IMR-90 (cell line): ENCODE data around the gene STOX2. TPM values are rescaled to one million over a fixed set of nuclear protein-coding genes. Genes with fewer than 3 reads are reported as not detected.

ENCODE experiments used
- ATAC-seq: fragments of 200-7000 bp; cut with Tn5 transposase; 2 replicates; pipeline ENCODE4 v1.9.1; 2020; ENCODE audit warnings: low read depth, mild to moderate bottlenecking, moderate library complexity
- BruUV-seq: library from RNA; stranded (reverse); fragments of 400-500 nt; replicated peaks from 2 replicates; lab custom pipeline; 2021; lab: Mats Ljungman, UMichigan
- CTCF ChIA-PET: fragments of 300-600 bp; formaldehyde crosslinking; extraction: SDS; loops from one replicate; lab custom pipeline; 2021; ENCODE audit warnings: antibody characterized with exemption; lab: Yijun Ruan, JAX
- POLR2A ChIA-PET: fragments of 300-600 bp; sonication (Branson Sonifier 250); formaldehyde crosslinking; loops from one replicate; lab custom pipeline; 2022; ENCODE audit warnings: antibody characterized with exemption; ENCODE audit not compliant: unreplicated experiment; lab: Charles Lee
- DNase-seq: peaks from one replicate; pipeline ENCODE4 v3.0.0; 2013
- H2AFZ ChIP-seq: replicated peaks from 2 replicates; pipeline ENCODE3; 2013; ENCODE audit warnings: low read length, mild to moderate bottlenecking; ENCODE audit not compliant: poor library complexity
- H2AK5ac ChIP-seq: 2 replicates; pipeline ENCODE4 v1.6.1; 2013; ENCODE audit warnings: low read depth, low read length, inconsistent platforms
- H2AK9ac ChIP-seq: replicated peaks from 2 replicates; pipeline ENCODE3; 2013; ENCODE audit warnings: mild to moderate bottlenecking, low read depth, low read length, moderate library complexity; ENCODE audit not compliant: poor library complexity
- H2BK120ac ChIP-seq: 2 replicates; pipeline ENCODE4 v1.6.1; 2013; ENCODE audit warnings: low read depth, low read length, inconsistent platforms
- H2BK15ac ChIP-seq: 3 replicates; pipeline ENCODE4 v1.6.1; 2013; ENCODE audit warnings: low read depth, low read length, inconsistent platforms
- H2BK20ac ChIP-seq: 2 replicates; pipeline ENCODE4 v1.6.1; 2013; ENCODE audit warnings: low read depth, mild to moderate bottlenecking, inconsistent platforms, low read length, moderate library complexity
- H2BK5ac ChIP-seq: 2 replicates; pipeline ENCODE4 v1.6.1; 2013; ENCODE audit warnings: mild to moderate bottlenecking, low read depth, low read length, inconsistent platforms; ENCODE audit not compliant: poor library complexity, severe bottlenecking
- H3K14ac ChIP-seq: replicated peaks from 2 replicates; pipeline ENCODE4 v1.6.1; 2013; ENCODE audit warnings: low read depth, low read length, inconsistent platforms
- H3K18ac ChIP-seq: 2 replicates; pipeline ENCODE4 v1.6.1; 2013; ENCODE audit warnings: low read depth, low read length, control low read depth
- H3K23ac ChIP-seq: 2 replicates; pipeline ENCODE4 v1.6.1; 2013; ENCODE audit warnings: low read depth, low read length, inconsistent platforms
- H3K27ac ChIP-seq: 2 replicates; pipeline ENCODE4 v1.5.1; 2013; ENCODE audit warnings: mild to moderate bottlenecking, control low read depth, low read length; ENCODE audit not compliant: insufficient read depth
- H3K27me3 ChIP-seq: 2 replicates; pipeline ENCODE4 v1.6.1; 2013; ENCODE audit warnings: low read length; ENCODE audit not compliant: control insufficient read depth, insufficient read depth
- H3K36me3 ChIP-seq: 2 replicates; pipeline ENCODE4 v1.6.1; 2013; ENCODE audit warnings: low read length, mixed read lengths; ENCODE audit not compliant: control insufficient read depth, insufficient read depth
- H3K4ac ChIP-seq: 2 replicates; pipeline ENCODE4 v1.6.1; 2013; ENCODE audit warnings: low read depth, low read length, inconsistent platforms
- H3K4me1 ChIP-seq: 2 replicates; pipeline ENCODE4 v1.6.1; 2013; ENCODE audit warnings: low read length, mixed read lengths; ENCODE audit not compliant: control insufficient read depth, insufficient read depth
- H3K4me2 ChIP-seq: 2 replicates; pipeline ENCODE4 v1.6.1; 2013; ENCODE audit warnings: low read depth, mild to moderate bottlenecking, control low read depth, low read length, moderate library complexity
- H3K4me3 ChIP-seq: 2 replicates; pipeline ENCODE4 v1.5.1; 2013; ENCODE audit warnings: low read depth, mild to moderate bottlenecking, control low read depth, low read length, moderate library complexity; ENCODE audit not compliant: insufficient read depth
- H3K56ac ChIP-seq: 2 replicates; pipeline ENCODE4 v1.6.1; 2013; ENCODE audit warnings: low read length, inconsistent platforms; ENCODE audit not compliant: insufficient read depth; ENCODE audit errors: extremely low read depth
- H3K79me1 ChIP-seq, 2 experiments: 2 replicates each; pipeline ENCODE4 v1.6.1; 2013; ENCODE audit warnings: low read length in 2 of 2, inconsistent platforms in 1 of 2, low read depth in 1 of 2
- H3K9ac ChIP-seq: 2 replicates; pipeline ENCODE4 v1.6.1; 2013; ENCODE audit warnings: low read depth, low read length, control low read depth
- H3K9me1 ChIP-seq: 2 replicates; pipeline ENCODE4 v1.6.1; 2013; ENCODE audit warnings: low read length, inconsistent platforms; ENCODE audit not compliant: insufficient read depth
- H3K9me3 ChIP-seq: 2 replicates; pipeline ENCODE4 v1.6.1; 2013; ENCODE audit warnings: low read length; ENCODE audit not compliant: control insufficient read depth, insufficient read depth
- H4K20me1 ChIP-seq: 2 replicates; pipeline ENCODE4 v1.6.1; 2013; ENCODE audit warnings: low read length, inconsistent platforms; ENCODE audit not compliant: insufficient read depth
- H4K5ac ChIP-seq: 2 replicates; pipeline ENCODE4 v1.6.1; 2013; ENCODE audit warnings: mild to moderate bottlenecking, low read depth, low read length, control low read depth
- H4K8ac ChIP-seq, 2 experiments: 2 replicates each; pipeline ENCODE4 v1.6.1; 2013; ENCODE audit warnings: low read depth in 2 of 2, low read length in 2 of 2, control low read depth in 1 of 2, inconsistent platforms in 1 of 2
- H4K91ac ChIP-seq: 2 replicates; pipeline ENCODE4 v1.6.1; 2013; ENCODE audit warnings: low read depth, low read length, inconsistent platforms; ENCODE audit not compliant: insufficient read depth
- BHLHE40 ChIP-seq: fragments of 150-350 bp; IDR thresholded peaks from 2 replicates; pipeline ENCODE4 v1.6.1; 2016; ENCODE audit warnings: mild to moderate bottlenecking, low read depth, low read length
- ELK1 ChIP-seq: fragments of 150-350 bp; IDR thresholded peaks from 2 replicates; pipeline ENCODE4 v1.6.1; 2016; ENCODE audit warnings: low read depth, mild to moderate bottlenecking, low read length, moderate library complexity, borderline replicate concordance
- MXI1 ChIP-seq: IDR thresholded peaks from 2 replicates; pipeline ENCODE4 v1.6.1; 2012; ENCODE audit warnings: low read depth, mild to moderate bottlenecking, low read length, moderate library complexity, borderline replicate concordance
- POLR2A ChIP-seq: IDR thresholded peaks from 2 replicates; pipeline ENCODE4 v1.6.1; 2012; ENCODE audit warnings: mild to moderate bottlenecking, low read depth, low read length
- RAD21 ChIP-seq: IDR thresholded peaks from 2 replicates; pipeline ENCODE4 v1.6.1; 2012; ENCODE audit warnings: low read length, improper control_type of control experiment
- RCOR1 ChIP-seq: IDR thresholded peaks from 2 replicates; pipeline ENCODE4 v1.6.1; 2012; ENCODE audit warnings: mild to moderate bottlenecking, low read length, improper control_type of control experiment; ENCODE audit not compliant: insufficient replicate concordance
- RFX5 ChIP-seq: IDR thresholded peaks from 2 replicates; pipeline ENCODE4 v1.8.0; 2012; ENCODE audit warnings: low read depth, mild to moderate bottlenecking, low read length, moderate library complexity
- SMC3 ChIP-seq: fragments of 150-350 bp; IDR thresholded peaks from 2 replicates; pipeline ENCODE4 v1.6.1; 2016; ENCODE audit warnings: low read depth, mild to moderate bottlenecking, antibody characterized with exemption, low read length, moderate library complexity
- USF2 ChIP-seq: fragments of 150-350 bp; IDR thresholded peaks from 2 replicates; pipeline ENCODE4 v1.6.1; 2017; ENCODE audit warnings: mild to moderate bottlenecking, antibody characterized with exemption, low read length, low read depth
- whole genome bisulfite sequencing, 2 experiments: methylation state at CpG; one replicate each; pipeline versions ENCODE4 v1.1.5 to v1.1.7; 2013; ENCODE audit warnings: missing lambda C conversion rate in 2 of 2; ENCODE audit not compliant: insufficient read length in 1 of 2; ENCODE audit errors: extremely low coverage in 2 of 2; 5-methylcytosine and 5-hydroxymethylcytosine counted together
- dilution Hi-C: fragments of 300-500 bp; cut with HindIII; formaldehyde crosslinking; loops from one replicate; pipeline ENCODE4 v1.14.3; 2018; ENCODE audit warnings: low sequenced_read_pairs; ENCODE audit not compliant: unreplicated experiment
- in situ Hi-C: fragments of 300-500 bp; cut with MboI; formaldehyde crosslinking; loops from 3 replicates; pipeline ENCODE4 v1.14.3; 2019; ENCODE audit warnings: low sequenced_read_pairs, inconsistent platforms, mixed read lengths
- intact Hi-C: fragments of 100-400 bp; cut with micrococcal nuclease; formaldehyde crosslinking; loops from 2 replicates; pipeline ENCODE4 v1.10.0; 2022
- polyA plus RNA-seq, 3 experiments: library from polyadenylated mRNA; depleted of rRNA; stranded (reverse); fragments of >200 nt; gene quantifications; 2 replicates each; pipeline ENCODE4 v1.2.3, GENCODE V29; 2012; ENCODE audit warnings: low replicate concordance in 1 of 3
- total RNA-seq: library from RNA; depleted of rRNA; stranded (reverse); fragments of >200 nt; gene quantifications from 2 replicates; pipeline ENCODE4 v1.2.3, GENCODE V29; 2012

STOX2 gene
- total and polyA plus RNA-seq, 2 of the 4 experiments (the other 2 are of a cell fraction): 1.1 to 5.4 TPM

- Histone ChIP-seq H3K9me3 (no peaks in the 10 kb centered on the region), H3K4ac (no peak overlapping the region), H3K27ac (peak overlapping the region; percentile 57; the same call in 1 of the 2 replicates), H3K79me1 (no peaks in the 10 kb centered on the region), H3K23ac (no peak overlapping the region), H2BK20ac (no peak overlapping the region), H3K4me1 (peaks cover 14% of the 10 kb centered on the region), H4K20me1 (no peaks in the 10 kb centered on the region), H2BK120ac (peak overlapping the region; percentile 28; the same call in 1 of the 2 replicates), H3K14ac (no peak overlapping the region), H3K56ac (no peak overlapping the region), H2AFZ (no peak overlapping the region), H3K36me3 (peaks cover 2% of the 10 kb centered on the region; the same call in 1 of the 2 replicates), H2BK5ac (peak overlapping the region; percentile 58), H4K5ac (no peak overlapping the region; the same call in 1 of the 2 replicates), H4K8ac (no peak overlapping the region), H3K4me3 (no peak overlapping the region), H2AK5ac (no peak overlapping the region), H3K18ac (peak overlapping the region; percentile 82; the same call in 1 of the 2 replicates), H3K4me2 (no peak overlapping the region), H2BK15ac (no peak overlapping the region), H4K91ac (no peak overlapping the region), H3K27me3 (no peaks in the 10 kb centered on the region), H3K9me1 (no peaks in the 10 kb centered on the region), H3K9ac (no peak overlapping the region), H2AK9ac (no peak overlapping the region)
- BruUV-seq: no TSS peak
- TF ChIP-seq POLR2A (no peak), MXI1 (no peak), BHLHE40 (peak; percentile 10; the same call in 1 of the 2 replicates), USF2 (no peak), ELK1 (no peak), SMC3 (no peak), RFX5 (no peak), RCOR1 (no peak), RAD21 (no peak)
- no CpG with 5 or more reads among the region's 1 CpG for WGBS, 2 experiments
- intact Hi-C loops: loop anchor here (5.0 kb wide), 3 partner anchors 78 to 177 kb away; partner anchors contain the start of gene STOX2
- ChIA-PET POLR2A (no interaction called here), CTCF (interaction anchor here (1.5 kb wide), 1 partner anchor 19 kb away, joined by 5 read pairs; no protein-coding TSS in a partner anchor)
- dilution Hi-C loops: no loop called here
- peak; percentile 72 for DNase-seq
- peak; percentile 66 for ATAC-seq
- in situ Hi-C loops: no loop called here
Observed at GRCh38 chr4:184019076-184019475, 114.0 kb downstream of the STOX2 start.
